ENCODE results near the gene TAGLN2. TPM values are rescaled to one million over a fixed set of nuclear protein-coding genes. Genes with fewer than 3 reads are reported as not detected.

Gene TAGLN2
- total RNA-seq, 1 donor from 2014 or later: 138 TPM

DNA sequence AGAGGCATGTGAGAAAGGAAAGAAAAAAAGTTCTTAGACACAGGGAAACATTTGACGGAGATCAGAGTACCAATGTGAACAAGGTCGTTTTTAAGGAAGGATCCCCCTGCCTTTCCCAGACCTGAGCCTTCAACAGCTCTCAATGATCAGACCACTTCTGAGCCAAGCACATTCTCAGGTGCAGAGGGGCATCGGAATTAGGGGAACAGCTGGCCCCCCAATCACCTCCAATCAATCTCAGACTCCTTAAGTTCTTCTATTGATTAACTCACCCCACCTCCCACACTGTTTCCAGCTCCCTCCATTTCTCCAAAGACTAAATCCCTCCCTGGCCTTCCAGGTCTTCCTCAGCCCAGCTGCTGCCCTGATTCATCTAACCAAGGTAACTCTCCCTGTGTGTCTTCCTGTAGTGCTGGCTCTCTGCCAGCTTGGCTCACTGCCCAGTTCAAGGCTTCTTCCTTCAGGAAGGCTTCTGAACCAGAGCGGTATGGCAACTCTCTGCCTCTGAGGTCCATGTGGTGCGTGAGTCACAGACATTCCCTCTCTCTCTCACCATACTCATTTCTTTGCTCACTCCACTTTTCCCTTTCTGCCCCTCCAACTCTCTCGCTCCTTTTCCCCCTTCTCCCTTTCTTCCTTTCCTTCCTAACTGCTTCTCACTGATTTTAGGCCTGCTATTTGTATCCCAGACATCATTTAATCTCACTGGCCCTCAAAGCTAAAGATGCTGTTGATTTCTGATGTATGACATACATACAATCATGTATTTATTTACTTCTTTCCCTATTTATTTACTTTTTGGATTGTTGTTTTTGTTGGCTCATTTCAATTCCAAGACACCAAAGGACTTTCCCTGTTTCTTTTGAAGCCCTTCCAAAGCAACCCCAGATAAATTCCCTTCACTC, 43.4 kb downstream of the TAGLN2 start:
- Mint-ChIP-seq H3K4me3 (no peak overlapping the region), H3K9me3 (no peaks in the 10 kb centered on the region), H3K36me3 (no peaks in the 10 kb centered on the region), H3K27me3 (no peaks in the 10 kb centered on the region), H3K4me1 (ENCODE audit: unreplicated experiment) (no peaks in the 10 kb centered on the region), H3K27ac (no peak overlapping the region)
- TF ChIP-seq, protein P1, sequence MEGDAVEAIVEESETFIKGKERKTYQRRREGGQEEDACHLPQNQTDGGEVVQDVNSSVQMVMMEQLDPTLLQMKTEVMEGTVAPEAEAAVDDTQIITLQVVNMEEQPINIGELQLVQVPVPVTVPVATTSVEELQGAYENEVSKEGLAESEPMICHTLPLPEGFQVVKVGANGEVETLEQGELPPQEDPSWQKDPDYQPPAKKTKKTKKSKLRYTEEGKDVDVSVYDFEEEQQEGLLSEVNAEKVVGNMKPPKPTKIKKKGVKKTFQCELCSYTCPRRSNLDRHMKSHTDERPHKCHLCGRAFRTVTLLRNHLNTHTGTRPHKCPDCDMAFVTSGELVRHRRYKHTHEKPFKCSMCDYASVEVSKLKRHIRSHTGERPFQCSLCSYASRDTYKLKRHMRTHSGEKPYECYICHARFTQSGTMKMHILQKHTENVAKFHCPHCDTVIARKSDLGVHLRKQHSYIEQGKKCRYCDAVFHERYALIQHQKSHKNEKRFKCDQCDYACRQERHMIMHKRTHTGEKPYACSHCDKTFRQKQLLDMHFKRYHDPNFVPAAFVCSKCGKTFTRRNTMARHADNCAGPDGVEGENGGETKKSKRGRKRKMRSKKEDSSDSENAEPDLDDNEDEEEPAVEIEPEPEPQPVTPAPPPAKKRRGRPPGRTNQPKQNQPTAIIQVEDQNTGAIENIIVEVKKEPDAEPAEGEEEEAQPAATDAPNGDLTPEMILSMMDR (conservative IDR thresholded peaks at IDR 0.05): no peak
- DNase-seq (ENCODE audit: extremely low spot score, unreplicated experiment): no peak

DNA sequence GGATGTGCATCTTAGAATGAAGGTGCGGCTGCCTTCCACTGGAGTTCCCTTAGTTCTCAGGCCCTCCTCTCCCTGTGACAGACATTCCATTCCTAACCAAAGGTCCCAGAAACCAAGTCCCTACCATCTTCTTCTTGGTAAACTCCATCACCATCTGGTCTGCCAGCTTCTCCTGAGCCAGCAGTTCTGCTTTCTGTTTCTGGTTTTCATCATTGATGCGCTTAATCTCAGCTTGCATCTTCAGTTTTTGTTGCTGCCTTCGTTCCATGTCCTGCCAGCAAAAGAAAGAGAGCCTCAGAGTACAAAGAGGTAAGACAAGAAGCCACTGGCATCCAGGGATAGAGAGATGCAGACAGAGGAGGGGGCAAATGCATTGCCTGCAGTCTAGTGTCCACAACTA, 44.9 kb downstream of the TAGLN2 start:
- DNase-seq (ENCODE audit: extremely low spot score, unreplicated experiment): no peak
- Mint-ChIP-seq H3K4me3 (no peak overlapping the region), H3K27ac (no peak overlapping the region), H3K9me3 (no peaks in the 10 kb centered on the region), H3K4me1 (ENCODE audit: unreplicated experiment) (no peaks in the 10 kb centered on the region), H3K36me3 (no peaks in the 10 kb centered on the region), H3K27me3 (no peaks in the 10 kb centered on the region)
- TF ChIP-seq, protein P1 (conservative IDR thresholded peaks at IDR 0.05): no peak

DNA sequence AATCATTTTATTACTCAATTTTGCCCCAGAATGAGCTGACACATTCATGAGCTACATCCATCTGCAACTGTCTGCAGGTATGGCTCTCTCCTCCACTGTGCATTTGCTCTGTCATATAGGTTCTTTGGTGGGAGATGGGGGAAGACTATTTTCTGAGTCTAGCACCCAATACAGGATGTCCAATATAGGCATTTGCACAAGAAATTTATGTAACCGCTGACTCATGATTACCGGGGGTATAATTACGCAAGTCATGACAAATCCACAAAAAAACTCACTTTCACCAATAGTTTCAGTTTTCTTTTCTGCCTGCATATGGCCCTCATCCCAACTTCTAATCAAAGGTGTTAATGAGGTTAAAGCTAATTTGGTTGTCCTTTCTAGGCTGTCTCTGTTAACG, 45.3 kb downstream of the TAGLN2 start:
- Mint-ChIP-seq H3K4me1 (ENCODE audit: unreplicated experiment) (no peaks in the 10 kb centered on the region), H3K9me3 (no peaks in the 10 kb centered on the region), H3K27ac (no peak overlapping the region), H3K36me3 (no peaks in the 10 kb centered on the region), H3K4me3 (no peak overlapping the region), H3K27me3 (no peaks in the 10 kb centered on the region)
- DNase-seq (ENCODE audit: extremely low spot score, unreplicated experiment): no peak
- TF ChIP-seq, protein P1 (conservative IDR thresholded peaks at IDR 0.05): no peak

DNA sequence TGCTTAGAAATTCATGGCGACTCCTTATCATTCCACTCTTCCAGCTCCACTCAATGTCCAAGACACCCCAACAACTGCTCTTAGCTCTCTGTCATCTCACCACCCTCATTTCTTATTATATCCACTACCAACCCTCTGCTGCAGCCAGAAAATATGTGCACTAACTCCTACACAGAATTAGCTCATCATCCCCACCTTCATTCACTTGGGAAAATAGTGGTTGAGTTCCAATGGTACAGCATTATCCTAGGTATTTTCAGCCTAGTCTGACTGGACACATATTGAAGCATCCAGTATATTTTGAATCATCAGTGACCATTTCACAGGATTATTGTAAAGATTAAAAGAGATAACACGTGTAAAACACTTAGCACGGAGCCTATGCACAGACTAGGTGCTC, 46.2 kb downstream of the TAGLN2 start:
- no peak overlapping the region for H3K4me3 Mint-ChIP-seq
- no peaks in the 10 kb centered on the region for H3K36me3 Mint-ChIP-seq
- H3K4me1 Mint-ChIP-seq (ENCODE audit: unreplicated experiment): no peaks in the 10 kb centered on the region
- H3K27me3 Mint-ChIP-seq: peaks cover 2% of the 10 kb centered on the region
- DNase-seq (ENCODE audit: extremely low spot score, unreplicated experiment): no peak
- no peak overlapping the region for H3K27ac Mint-ChIP-seq
- TF ChIP-seq, protein P1 (conservative IDR thresholded peaks at IDR 0.05): no peak
- H3K9me3 Mint-ChIP-seq: no peaks in the 10 kb centered on the region

DNA sequence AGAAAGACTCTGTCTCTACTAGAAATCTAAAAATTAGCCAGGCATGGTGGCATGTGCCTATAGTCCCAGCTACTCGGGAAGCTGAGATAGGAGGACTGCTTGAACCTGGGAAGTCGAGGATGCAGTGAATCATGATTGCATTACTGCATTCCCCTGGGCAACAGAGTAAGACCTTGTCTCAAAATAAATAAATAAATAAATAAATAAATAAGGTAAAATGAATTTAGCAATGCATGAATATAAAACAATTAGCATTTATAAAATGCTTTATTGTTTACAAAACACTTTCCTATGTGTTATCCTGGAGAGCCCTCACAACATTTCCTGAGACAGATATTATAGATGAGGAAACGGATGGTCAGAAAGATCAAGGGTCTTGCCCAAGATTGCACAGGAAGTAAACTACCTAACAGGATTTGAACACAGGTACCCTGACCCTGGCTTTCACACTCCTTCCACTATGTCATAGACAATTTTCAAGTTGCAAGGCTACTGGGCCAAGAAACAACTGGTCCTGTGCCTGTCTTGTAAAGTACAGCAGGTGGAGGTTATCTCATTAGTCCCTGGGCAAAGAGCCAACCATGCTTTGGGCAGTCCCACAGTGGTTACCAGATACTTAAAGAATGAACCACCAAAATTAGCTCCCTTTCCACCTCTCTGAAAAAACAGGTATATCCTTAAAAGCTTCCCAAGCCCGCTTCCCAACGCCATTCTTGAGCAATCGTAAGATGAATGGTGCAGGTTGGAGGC, 47.4 kb downstream of the TAGLN2 start:
- Mint-ChIP-seq H3K4me1 (ENCODE audit: unreplicated experiment) (no peaks in the 10 kb centered on the region), H3K36me3 (no peaks in the 10 kb centered on the region), H3K9me3 (no peaks in the 10 kb centered on the region), H3K27me3 (peaks cover 5% of the 10 kb centered on the region), H3K4me3 (no peak overlapping the region), H3K27ac (no peak overlapping the region)
- DNase-seq (ENCODE audit: extremely low spot score, unreplicated experiment): no peak
- TF ChIP-seq, protein P1 (conservative IDR thresholded peaks at IDR 0.05): no peak
